ENCODE measurements around the gene TMPRSS5. TPM values are rescaled to one million over a fixed set of nuclear protein-coding genes. Genes with fewer than 3 reads are reported as not detected.
"Not testable (repeated sequence)": the region's sequence is repeated elsewhere in the genome, so short reads cannot be mapped to it uniquely, and the experiment has no call there.

TMPRSS5 gene
- total RNA-seq, 1 experiment from 2014 or later = not detected

DNA sequence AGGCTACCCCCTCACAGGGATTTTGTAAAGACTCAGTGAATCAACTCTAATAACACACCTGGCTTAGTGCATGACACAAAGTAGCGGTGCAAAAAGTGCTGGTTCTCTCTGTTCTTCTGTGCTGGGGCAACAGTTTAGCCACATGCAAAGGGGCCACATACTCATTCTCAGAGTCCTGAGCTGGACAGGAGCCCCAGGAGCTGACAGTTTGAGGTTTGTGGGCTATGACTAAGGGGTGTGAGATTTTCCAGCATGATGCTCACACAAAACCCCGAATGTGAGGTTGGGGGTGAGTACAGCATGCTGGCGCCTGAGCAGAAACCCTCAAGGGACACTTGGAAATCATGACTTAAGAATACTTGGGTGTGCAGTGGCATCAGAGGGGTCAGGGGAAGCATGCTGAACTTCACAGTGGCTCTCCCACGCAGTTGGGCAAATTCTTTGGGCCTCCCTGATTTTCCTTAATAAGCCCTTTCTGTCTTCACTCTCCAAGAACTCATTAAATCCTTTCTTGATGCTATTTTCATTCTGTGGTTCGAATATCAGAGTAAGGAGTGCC, 31.0 kb downstream of the TMPRSS5 start:
- in situ Hi-C loops (cut with HindIII; ENCODE audit: low pct_unique_long_range_greater_than_20kb, low sequenced_read_pairs) = no loop called here
- no peak for DNase-seq (ENCODE audit: low read depth)

DNA sequence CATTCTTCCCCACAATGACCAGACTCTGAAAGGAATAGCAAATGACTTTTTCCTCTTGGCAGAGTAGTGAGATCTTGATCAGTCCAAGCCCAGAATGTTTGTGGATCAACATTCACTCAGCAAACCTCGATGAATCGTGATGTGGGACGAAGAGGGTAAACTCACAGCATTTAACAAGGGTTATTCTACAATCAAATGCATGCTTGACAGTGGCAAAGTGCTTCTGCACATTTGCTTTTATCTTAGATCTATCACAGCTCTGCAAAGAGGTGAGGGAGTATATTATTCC, 31.8 kb downstream of the TMPRSS5 start:
- no peak for DNase-seq (ENCODE audit: low read depth)
- in situ Hi-C loops (cut with HindIII; ENCODE audit: low pct_unique_long_range_greater_than_20kb, low sequenced_read_pairs) = no loop called here

DNA sequence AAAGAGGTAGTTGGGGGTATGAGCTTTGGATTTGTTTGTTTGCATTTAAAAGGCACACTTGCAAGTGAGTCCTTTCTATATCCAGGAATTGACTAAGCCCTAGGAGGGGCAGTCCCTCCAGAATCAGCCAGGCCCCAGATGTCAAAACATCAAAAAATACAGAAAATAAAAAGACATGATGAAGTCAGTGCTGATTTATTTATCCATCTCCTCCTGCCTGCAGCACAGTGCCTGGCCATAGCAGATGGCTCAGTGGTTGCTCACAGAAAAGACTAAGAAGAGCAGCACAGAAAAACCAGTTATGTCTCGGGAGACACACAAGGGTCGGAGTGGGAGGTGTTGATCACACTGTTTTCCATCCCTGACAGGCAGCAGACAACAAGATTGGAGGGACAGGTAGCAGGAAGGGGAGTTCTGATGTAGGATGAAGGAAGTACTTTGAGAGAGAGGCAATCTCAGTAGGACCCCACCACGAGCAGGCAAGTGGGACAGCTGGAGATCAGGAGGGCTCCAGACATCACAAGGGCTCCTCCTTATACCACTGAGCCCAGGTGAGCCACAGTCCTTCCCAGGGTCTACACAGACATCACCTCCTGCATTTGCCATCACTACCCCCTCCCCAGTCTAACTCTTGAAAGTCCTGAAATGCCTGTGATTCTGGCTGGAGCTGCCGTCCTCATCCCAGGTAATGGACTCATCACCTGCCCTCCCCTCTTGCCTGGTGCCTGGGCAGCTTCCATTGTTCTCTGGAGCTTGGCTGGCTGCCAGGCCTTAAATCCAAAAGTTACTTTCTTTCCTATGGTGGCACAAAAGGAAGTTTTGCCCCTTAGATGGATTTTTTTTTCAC, 32.3 kb downstream of the TMPRSS5 start:
- DNase-seq (ENCODE audit: low read depth) = no peak

DNA sequence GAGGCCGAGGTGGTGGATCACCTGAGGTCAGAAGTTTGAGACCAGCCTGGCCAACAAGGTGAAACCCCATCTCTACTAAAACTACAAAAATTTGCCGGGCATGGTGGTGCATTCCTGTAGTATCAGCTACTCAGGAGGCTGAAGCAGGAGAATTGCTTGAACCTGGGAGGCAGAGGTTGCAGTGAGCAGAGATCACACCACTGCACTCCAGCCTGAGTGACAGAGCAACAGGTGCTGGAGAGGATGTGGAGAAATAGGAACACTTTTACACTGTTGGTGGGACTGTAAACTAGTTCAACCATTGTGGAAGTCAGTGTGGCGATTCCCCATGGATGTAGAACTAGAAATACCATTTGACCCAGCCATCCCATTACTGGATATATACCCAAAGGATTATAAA, 34.2 kb downstream of the TMPRSS5 start:
- in situ Hi-C loops (cut with HindIII; ENCODE audit: low pct_unique_long_range_greater_than_20kb, low sequenced_read_pairs); DNase-seq (ENCODE audit: low read depth): not testable (repeated sequence)

More for the DNA sequence above, 32.3 kb downstream of the TMPRSS5 start:
- in situ Hi-C loops (cut with HindIII; ENCODE audit: low pct_unique_long_range_greater_than_20kb, low sequenced_read_pairs) = no loop called here

DNA sequence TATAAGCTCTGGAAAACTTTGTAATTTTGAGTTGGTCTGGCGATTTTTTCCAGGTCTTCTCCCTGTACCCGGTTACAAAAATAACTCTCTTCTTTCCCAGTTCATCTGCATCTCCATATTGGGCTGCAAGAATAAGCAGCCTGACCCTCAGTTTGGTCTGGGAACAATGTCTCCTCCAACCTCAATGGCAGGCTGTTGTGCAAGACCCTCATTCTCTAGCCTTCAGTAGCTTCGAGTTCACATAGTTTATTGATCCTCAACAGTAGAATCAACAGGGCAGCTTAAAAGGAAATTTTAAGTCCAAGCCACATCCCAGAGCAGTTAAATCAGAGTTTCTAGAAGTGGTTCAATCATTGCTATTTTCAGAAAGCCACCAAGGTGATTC, 35.3 kb downstream of the TMPRSS5 start:
- no peak for DNase-seq (ENCODE audit: low read depth)
- in situ Hi-C loops (cut with HindIII; ENCODE audit: low pct_unique_long_range_greater_than_20kb, low sequenced_read_pairs) = no loop called here

DNA sequence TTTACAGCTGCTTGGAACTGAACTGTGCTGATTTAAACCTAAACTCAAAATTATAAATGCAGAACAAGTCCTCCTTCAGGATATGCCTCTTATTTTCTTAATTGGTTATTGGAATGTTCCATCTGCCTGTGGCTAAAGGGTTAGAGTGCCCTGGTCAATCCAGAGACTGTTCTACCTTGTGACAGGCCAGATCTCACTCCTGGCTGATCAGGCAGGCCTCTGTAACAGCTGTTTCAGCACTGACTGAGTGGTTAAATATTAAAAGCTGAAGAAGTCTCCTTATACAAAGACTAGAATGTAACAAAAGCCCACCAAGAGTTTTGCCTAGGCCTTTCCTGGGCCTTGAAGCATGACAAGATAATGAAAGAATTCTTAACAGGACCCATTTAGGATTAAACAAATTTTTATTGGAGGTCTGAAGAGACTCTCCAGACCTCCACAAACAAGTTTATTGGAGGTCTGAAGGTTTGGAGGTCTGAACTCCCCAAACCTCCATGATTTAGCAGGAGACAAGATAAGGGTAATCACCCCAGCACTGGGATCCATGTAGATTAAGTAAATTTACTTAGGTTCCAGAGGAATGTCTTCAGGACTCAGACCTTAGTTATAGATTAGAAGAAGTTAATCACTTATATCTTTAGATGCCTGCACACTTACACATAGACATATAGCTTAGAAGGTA, 35.8 kb downstream of the TMPRSS5 start:
- DNase-seq (ENCODE audit: low read depth) = no peak
- in situ Hi-C loops (cut with HindIII; ENCODE audit: low pct_unique_long_range_greater_than_20kb, low sequenced_read_pairs) = no loop called here

DNA sequence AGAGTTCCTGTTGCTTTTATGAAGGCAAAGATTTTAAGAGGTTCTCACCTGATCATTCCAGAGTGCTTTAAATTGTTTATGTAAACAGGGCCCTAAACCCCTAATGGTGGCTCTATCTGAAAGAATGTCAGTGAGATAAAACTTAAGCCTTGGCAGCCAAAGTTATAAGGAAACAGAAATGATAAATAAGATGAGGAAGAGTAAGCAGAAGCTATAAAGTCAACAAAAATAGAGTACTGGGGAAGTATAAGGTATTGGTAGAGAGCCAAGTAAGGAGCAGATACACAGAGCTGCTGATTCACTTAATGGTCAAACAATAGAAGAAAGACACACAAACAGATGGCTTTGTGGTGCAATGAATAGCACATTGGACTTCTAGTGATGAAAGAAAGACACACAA, 37.9 kb downstream of the TMPRSS5 start:
- DNase-seq (ENCODE audit: low read depth) = no peak

DNA sequence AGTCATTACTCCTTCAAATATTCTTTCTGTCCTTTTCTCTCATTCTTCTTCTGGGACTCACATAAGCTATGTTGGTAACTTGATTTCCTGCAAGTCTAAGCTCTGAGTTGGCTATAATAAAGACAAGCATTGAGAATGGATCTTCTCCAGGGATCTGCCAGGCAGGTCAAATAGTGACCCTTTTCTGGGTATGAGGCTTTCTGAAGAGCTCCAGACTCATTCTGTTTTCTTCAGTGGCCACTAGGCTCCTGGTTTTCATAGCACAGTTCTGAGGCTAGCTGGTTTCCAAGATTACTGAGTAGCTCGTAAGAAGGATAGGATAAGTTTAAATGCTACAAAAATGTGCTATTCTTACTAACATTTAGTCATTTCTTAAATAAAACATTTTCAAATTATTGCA, 38.3 kb downstream of the TMPRSS5 start:
- in situ Hi-C loops (cut with HindIII; ENCODE audit: low pct_unique_long_range_greater_than_20kb, low sequenced_read_pairs) = no loop called here
- no peak for DNase-seq (ENCODE audit: low read depth)

More for the DNA sequence above, 37.9 kb downstream of the TMPRSS5 start:
- in situ Hi-C loops (cut with HindIII; ENCODE audit: low pct_unique_long_range_greater_than_20kb, low sequenced_read_pairs) = no loop called here

DNA sequence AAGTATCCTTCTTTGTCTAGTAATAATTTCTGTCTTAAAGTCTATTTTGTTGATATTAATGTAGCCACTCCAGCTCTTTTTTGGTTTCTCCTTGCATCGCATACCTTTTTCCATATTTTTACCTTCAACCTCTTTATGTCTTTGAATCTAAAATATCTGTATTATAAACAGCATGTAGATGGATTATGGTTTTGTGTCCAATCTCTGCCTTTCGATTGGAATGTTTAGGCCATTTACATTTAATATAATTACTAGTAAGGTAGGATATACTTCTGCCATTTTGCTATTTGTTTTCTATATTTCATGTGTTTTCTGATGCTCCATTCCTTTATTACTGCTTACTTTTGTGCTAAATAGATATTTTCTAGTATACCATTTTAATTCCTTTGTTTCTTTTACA, 39.5 kb downstream of the TMPRSS5 start:
- DNase-seq (ENCODE audit: low read depth) = no peak
- in situ Hi-C loops (cut with HindIII; ENCODE audit: low pct_unique_long_range_greater_than_20kb, low sequenced_read_pairs) = no loop called here

DNA sequence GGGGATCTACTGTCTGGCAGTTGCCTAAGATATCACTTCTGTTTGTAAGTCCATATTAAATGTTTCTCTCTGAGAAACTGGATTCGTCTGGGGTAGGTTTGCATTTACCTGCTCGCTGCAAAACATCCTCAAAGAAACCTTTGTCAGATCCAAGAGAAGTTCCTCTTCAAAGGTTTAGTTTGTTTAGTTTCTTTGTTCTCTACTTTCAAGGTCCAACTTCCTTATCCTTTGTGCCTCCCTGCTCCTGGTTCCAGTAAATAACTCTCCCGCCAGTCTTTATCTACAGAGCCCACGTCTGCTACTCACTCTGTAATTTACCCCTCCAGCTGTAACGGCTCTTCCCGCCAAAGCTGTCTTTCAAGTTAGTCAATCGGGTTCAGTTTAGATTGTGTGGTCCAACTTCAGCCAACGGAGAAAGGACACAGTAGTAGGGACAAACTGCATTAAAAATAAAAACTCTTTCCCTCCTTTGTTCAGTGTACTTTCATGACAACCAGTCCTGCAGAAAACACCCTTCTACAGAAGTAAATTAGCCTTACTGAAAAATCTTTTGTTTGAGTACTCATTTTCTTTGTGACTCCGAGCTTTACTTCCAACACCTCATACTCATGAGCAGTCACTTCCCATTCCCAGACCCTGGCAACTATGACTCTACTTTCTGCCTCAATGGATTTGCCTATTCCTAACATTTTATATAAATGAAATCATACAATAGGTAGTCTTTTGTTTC, 41.0 kb downstream of the TMPRSS5 start:
- in situ Hi-C loops (cut with HindIII; ENCODE audit: low pct_unique_long_range_greater_than_20kb, low sequenced_read_pairs) = no loop called here
- DNase-seq (ENCODE audit: low read depth) = no peak

DNA sequence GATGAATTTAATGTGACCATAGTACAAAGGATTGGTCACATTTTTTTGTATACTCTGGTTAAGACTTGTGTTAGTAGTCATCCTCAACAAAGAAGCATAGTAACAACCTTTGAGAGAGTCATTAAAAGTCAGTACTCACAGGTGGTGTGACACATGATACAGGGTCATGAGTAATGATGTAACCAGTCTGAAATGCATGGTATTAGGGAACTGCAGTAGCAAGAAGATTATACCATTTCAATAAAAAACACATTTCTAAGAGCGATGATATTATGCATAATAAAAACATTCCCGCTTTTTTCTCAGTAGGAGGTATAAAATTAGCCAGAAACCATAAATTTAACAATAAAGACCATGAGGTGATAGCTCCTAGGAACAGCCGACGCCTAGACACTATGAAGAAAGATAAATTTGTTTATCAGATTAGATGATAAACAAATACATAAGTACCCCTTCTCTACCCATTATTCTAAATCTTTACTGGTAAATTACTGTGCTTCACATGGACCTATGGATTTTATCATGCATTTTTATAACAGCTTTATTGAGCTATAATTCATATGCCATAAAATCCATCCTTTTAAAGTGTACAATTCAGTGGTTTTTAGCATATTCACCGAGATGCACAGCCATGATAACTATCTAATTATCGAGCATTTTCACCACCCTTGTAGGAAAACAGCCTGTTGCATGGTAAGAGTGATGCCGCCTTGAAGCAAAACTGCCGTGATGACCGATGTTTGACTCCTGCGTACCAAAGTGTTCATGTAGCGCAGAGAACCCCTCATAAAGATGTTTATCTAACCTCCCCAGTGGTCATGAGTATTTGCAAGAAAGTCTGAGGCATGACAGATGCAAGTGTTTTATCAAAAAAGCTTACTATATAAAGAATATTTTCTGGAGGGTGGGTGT, 41.8 kb downstream of the TMPRSS5 start:
- in situ Hi-C loops (cut with HindIII; ENCODE audit: low pct_unique_long_range_greater_than_20kb, low sequenced_read_pairs) = no loop called here
- DNase-seq (ENCODE audit: low read depth) = peak; percentile 14

DNA sequence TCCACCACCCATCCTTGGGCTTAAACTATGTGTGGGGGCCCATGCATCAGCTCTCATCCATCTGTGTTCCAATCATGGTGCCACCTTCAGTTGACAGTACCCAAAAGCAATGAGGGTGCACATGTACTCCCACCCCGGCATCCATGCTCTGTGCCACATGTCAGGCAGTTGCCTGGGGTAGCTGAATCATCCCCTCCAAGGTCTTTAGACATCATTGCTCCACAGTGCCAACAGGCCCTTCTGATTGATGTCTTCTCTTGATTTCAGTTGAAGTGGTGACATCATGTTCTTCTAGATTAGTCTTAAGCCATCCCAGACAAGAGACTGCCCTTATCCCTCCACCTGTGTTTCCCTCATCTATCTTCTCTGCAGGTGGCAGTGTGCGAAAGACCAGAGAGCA, 42.5 kb downstream of the TMPRSS5 start:
- in situ Hi-C loops (cut with HindIII; ENCODE audit: low pct_unique_long_range_greater_than_20kb, low sequenced_read_pairs) = no loop called here
- DNase-seq (ENCODE audit: low read depth) = peak; percentile 48

DNA sequence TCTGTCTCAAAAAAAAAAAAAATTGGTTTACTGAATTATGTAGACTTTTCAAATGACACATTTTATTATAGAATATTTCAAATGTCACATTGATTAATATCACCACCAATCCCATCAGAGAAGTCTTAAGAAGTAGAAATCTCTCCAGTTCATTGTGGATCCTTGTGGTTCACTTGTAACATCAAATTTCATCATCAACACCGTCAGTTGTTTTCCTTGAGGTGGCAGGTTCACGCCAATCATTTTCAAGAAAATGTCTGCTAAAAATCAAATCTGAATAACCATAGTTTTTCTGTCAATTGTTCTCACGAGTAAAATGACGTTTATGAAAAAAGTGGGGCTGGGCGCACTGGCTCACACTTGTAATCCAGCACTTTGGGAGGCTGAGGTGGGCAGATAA, 50.3 kb downstream of the TMPRSS5 start:
- in situ Hi-C loops (cut with HindIII; ENCODE audit: low pct_unique_long_range_greater_than_20kb, low sequenced_read_pairs) = no loop called here
- DNase-seq (ENCODE audit: low read depth) = no peak

DNA sequence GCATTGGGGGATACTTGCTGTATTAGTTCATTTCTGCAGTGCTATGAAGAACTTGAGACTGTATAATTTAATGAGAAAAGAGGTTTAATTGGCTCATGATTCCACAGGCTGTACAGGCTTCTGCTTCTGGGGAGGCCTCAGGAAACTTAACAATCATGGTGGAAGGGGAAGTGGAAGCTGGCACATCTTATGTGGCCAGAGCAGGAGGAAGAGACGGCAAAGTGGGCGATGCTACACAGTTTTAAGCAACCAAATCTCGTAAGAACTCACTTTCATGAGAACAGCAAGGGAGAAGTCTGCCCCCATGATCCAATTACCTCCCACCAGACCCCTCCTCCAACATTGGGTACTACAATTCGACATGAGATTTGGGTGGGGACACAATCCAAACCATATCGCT, 55.1 kb downstream of the TMPRSS5 start:
- DNase-seq (ENCODE audit: low read depth) = no peak

DNA sequence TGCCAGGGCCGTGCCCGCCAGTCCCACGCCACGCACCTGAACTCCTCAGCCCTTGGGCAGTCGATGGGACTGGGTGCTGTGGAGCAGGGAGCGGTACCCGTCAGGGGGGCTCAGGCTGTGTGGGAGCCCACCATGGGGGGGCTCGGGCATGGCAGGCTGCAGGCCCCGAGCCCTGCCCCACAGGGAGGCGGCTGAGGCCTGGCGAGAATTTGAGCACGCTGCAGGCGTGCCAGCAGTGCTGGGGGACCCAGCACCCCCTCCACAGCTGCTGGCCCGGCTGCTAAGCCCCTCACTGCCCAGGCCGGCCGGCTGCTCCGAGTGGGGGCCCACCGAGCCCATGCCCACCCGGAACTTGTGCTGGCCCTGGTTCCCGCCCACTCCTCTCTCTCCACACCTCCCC, 56.8 kb downstream of the TMPRSS5 start:
- no peak for DNase-seq (ENCODE audit: low read depth)
- in situ Hi-C loops (cut with HindIII; ENCODE audit: low pct_unique_long_range_greater_than_20kb, low sequenced_read_pairs) = no loop called here

More for the DNA sequence above, 55.1 kb downstream of the TMPRSS5 start:
- in situ Hi-C loops (cut with HindIII; ENCODE audit: low pct_unique_long_range_greater_than_20kb, low sequenced_read_pairs) = no loop called here

DNA sequence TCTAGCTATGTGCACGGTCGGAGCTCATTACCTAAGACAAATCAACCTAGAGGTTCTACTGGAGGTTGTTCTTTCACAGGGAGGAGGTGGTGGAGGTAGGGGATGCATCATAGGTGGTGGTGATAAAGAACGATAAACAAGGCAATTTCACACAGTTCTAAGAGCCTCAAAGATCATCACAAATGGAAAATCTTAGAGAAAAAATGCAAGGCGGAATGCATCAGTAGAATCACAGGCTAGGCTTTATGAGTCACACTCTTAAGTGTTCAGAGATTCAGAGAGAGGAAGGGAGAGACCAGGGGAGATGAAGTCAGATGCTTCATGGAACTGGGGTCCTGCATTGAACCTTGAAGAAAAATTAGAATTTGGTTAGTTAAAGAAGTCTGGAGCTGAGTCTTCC, 58.3 kb downstream of the TMPRSS5 start:
- in situ Hi-C loops (cut with HindIII; ENCODE audit: low pct_unique_long_range_greater_than_20kb, low sequenced_read_pairs) = no loop called here

DNA sequence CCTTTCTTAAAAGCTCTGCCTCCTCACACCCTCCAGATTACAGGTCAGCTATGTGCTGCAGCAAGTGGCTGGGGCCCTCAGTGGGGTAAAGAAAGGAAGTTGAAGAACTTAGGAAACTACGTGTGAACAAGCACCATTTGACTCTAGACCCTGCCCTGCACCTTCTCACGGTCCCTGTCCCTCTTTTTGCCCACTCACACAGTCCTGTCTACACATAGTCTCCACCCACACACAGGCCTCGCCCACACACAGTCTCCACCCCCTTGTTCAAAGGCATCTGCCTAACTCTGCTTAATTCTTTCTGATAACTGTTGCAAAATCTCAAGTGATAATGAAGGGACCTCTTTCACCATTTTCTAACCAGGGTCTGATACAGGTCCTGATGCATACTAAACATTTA, 59.0 kb downstream of the TMPRSS5 start:
- in situ Hi-C loops (cut with HindIII; ENCODE audit: low pct_unique_long_range_greater_than_20kb, low sequenced_read_pairs) = no loop called here
- no peak for DNase-seq (ENCODE audit: low read depth)

More for the DNA sequence above, 58.3 kb downstream of the TMPRSS5 start:
- no peak for DNase-seq (ENCODE audit: low read depth)
